ENCODE results near the gene TGM6. TPM values are rescaled to one million over a fixed set of nuclear protein-coding genes. Genes with fewer than 3 reads are reported as not detected.

TGM6 gene
- total RNA-seq, 1 experiment from 2014 or later: not detected

DNA sequence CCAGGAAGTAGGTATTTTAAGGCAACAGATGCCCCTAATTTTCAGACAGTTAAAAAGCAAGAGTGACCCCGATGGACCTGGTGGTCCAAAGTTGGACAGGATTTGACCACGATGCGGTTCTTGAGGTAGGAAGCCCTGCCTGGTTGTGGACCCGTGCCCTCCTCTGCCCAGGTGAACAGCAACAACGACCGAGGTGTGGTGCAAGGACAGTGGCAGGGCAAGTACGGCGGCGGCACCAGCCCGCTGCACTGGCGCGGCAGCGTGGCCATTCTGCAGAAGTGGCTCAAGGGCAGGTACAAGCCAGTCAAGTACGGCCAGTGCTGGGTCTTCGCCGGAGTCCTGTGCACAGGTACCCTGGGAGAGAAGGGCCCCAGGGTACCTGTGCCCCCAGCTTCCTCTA, 18.7 kb downstream of the TGM6 start:
- no peak overlapping the region for H2BK15ac ChIP-seq (ENCODE audit: low read depth, low read length)
- H3T11ph ChIP-seq (ENCODE audit: low read length): no peak overlapping the region
- WGBS (ENCODE audit: extremely low coverage, insufficient read length, low lambda C conversion rate): no CpG with 5 or more reads among the region's 16 CpGs
- H3K79me1 ChIP-seq (ENCODE audit: insufficient read depth, low read depth, low read length, poor library complexity, severe bottlenecking): no peaks in the 10 kb centered on the region
- H2BK12ac ChIP-seq (ENCODE audit: insufficient read length, low read depth, low read length): no peak overlapping the region
- H3K14ac ChIP-seq (ENCODE audit: insufficient read depth, low read length): no peak overlapping the region
- no peak for DNase-seq
- no peaks in the 10 kb centered on the region for H3K36me3 Mint-ChIP-seq (ENCODE audit: insufficient read depth in 1 of 3, low read depth in 3 of 3)
- H3K4me1 ChIP-seq (ENCODE audit: insufficient read depth, low read length): no peaks in the 10 kb centered on the region
- H4K20me1 ChIP-seq (ENCODE audit: control insufficient read depth, insufficient read depth, insufficient read length): no peaks in the 10 kb centered on the region
- H3K23me2 ChIP-seq (ENCODE audit: insufficient read length, low read depth, low read length, poor library complexity, severe bottlenecking): no peaks in the 10 kb centered on the region
- no peak overlapping the region for H2AK5ac ChIP-seq (ENCODE audit: insufficient read length, low read length)
- no peak overlapping the region for H2AFZ ChIP-seq (ENCODE audit: low read length)
- H3K79me2 ChIP-seq (ENCODE audit: insufficient read depth, low read length): no peaks in the 10 kb centered on the region
- H3K4me1 Mint-ChIP-seq: peaks cover 4 to 9% of the 10 kb centered on the region in 2 experiments
- no peak overlapping the region for H3K18ac ChIP-seq (ENCODE audit: insufficient read length, low read depth, low read length)
- H3K27me3 Mint-ChIP-seq (ENCODE audit: low read depth): no peaks in the 10 kb centered on the region
- no peak overlapping the region for H3K56ac ChIP-seq (ENCODE audit: insufficient read length, low read depth, low read length)
- no peak overlapping the region for H2BK120ac ChIP-seq (ENCODE audit: low read depth, low read length, poor library complexity, severe bottlenecking)
- H3K9me3 Mint-ChIP-seq: peaks cover 0 to 3% of the 10 kb centered on the region in 2 experiments; a peak in 1 of 5 replicates
- H3K4me2 ChIP-seq (ENCODE audit: insufficient read depth, insufficient read length, low read length): no peak overlapping the region
- TF ChIP-seq CTCF (conservative IDR thresholded peaks at IDR 0.05): no peak
- H4K8ac ChIP-seq (replicated peaks; ENCODE audit: insufficient read length, low read depth, low read length): no peak overlapping the region
- no peak overlapping the region for H3K27ac ChIP-seq (ENCODE audit: insufficient read length, low read depth, low read length)
- H3K27ac Mint-ChIP-seq: no peak overlapping the region
- no peak overlapping the region for H4K5ac ChIP-seq (ENCODE audit: insufficient read length, low read depth, low read length)
- no peak overlapping the region for H3K23ac ChIP-seq (ENCODE audit: insufficient read length, low read depth, low read length)
- no peaks in the 10 kb centered on the region for H3K9me3 ChIP-seq (ENCODE audit: control insufficient read depth, low read depth, low read length)
- H3K4ac ChIP-seq (ENCODE audit: low read depth, low read length): no peak overlapping the region
- H3K27me3 ChIP-seq (ENCODE audit: insufficient read depth, low read length): no peaks in the 10 kb centered on the region
- H2BK5ac ChIP-seq (ENCODE audit: insufficient read length, low read length): no peak overlapping the region
- H3K9ac ChIP-seq (ENCODE audit: extremely low read depth, insufficient read length, low read length): no peak overlapping the region
- no peak overlapping the region for H3K4me3 Mint-ChIP-seq
- H4K91ac ChIP-seq (ENCODE audit: insufficient read length, low read depth, low read length): no peak overlapping the region
- H2BK20ac ChIP-seq (ENCODE audit: low read depth, low read length, poor library complexity, severe bottlenecking): no peak overlapping the region

All from H9 (cell line).